Measurements from ENCODE around the gene SMYD1. TPM values are rescaled to one million over a fixed set of nuclear protein-coding genes. Genes with fewer than 3 reads are reported as not detected.

SMYD1 gene
- total and polyA plus RNA-seq, 2 donors (not counting 1 experiment from before 2014, with no cell fraction given) = not detected

GRCh38 chr2:88116669-88117432 lies 49.2 kb downstream of the SMYD1 start:
- Histone ChIP-seq H3K4me1 (ENCODE audit: control insufficient read depth in 2 of 2, insufficient read depth in 2 of 2, low read length in 2 of 2) (no peaks in the 10 kb centered on the region), H3K27me3 (replicated peaks in 1 of 4; ENCODE audit: control extremely low read depth in 1 of 4, control insufficient read depth in 3 of 4, insufficient read depth in 4 of 4, low read length in 3 of 4) (peaks cover 0 to 5% (median 0%) of the 10 kb centered on the region in 4 experiments), H3K9ac (ENCODE audit: low read length) (no peak overlapping the region), H3K79me2 (ENCODE audit: control insufficient read depth, insufficient read depth, low read length) (no peaks in the 10 kb centered on the region), H3K4me3 (ENCODE audit: control extremely low read depth in 1 of 5, extremely low read depth in 1 of 5, insufficient read depth in 1 of 5, low read depth in 2 of 5, low read length in 4 of 5) (no peak overlapping the region), H3K9me3 (ENCODE audit: control extremely low read depth in 1 of 3, control insufficient read depth in 2 of 3, insufficient read depth in 1 of 3, low read length in 2 of 3) (no peaks in the 10 kb centered on the region), H4K20me1 (ENCODE audit: control insufficient read depth, insufficient read depth, low read length, poor library complexity, severe bottlenecking) (no peaks in the 10 kb centered on the region), H3K36me3 (replicated peaks in 1 of 2; ENCODE audit: control extremely low read depth in 1 of 2, control insufficient read depth in 1 of 2, extremely low read depth in 1 of 2, insufficient read depth in 2 of 2, low read length in 1 of 2) (no peaks in the 10 kb centered on the region), H2AFZ (ENCODE audit: insufficient read depth, low read depth, low read length, poor library complexity, severe bottlenecking) (no peak overlapping the region), H3K27ac (ENCODE audit: low read length in 2 of 2) (no peak overlapping the region), H3K4me2 (replicated peaks; ENCODE audit: low read depth, low read length, poor library complexity, severe bottlenecking) (no peak overlapping the region)
- H3K4me1 Mint-ChIP-seq = no peaks in the 10 kb centered on the region
- ChIA-PET CTCF (no interaction called here), POLR2A (no interaction called here)
- DNase-seq (no peak), ATAC-seq (ENCODE audit: low read depth) (no peak)
- H3K27me3 Mint-ChIP-seq = peaks cover 24% of the 10 kb centered on the region
- WGBS (ENCODE audit: insufficient coverage) = 90% methylated on average over 14 of the region's 18 CpGs
- H3K9me3 Mint-ChIP-seq (ENCODE audit: insufficient read depth) = no peaks in the 10 kb centered on the region
- TF ChIP-seq CTCF (IDR thresholded peaks at IDR 0.05) = no peak
- TF ChIP-seq EZH2 (IDR thresholded peaks at IDR 0.05; ENCODE audit: borderline replicate concordance, insufficient read depth, low read depth, low read length, poor library complexity, severe bottlenecking) = no peak
- intact Hi-C loops (cut with micrococcal nuclease) = no loop called here
- no peak overlapping the region for H3K4me3 Mint-ChIP-seq
- no peak overlapping the region for H3K27ac Mint-ChIP-seq

- H3K79me2 ChIP-seq (ENCODE audit: control insufficient read depth, insufficient read depth, low read length) = no peaks in the 10 kb centered on the region
- intact Hi-C loops (cut with micrococcal nuclease) = no loop called here
- Mint-ChIP-seq H3K9me3 (ENCODE audit: insufficient read depth) (no peaks in the 10 kb centered on the region), H3K4me1 (no peaks in the 10 kb centered on the region), H3K27me3 (peaks cover 32% of the 10 kb centered on the region), H3K4me3 (no peak overlapping the region), H3K27ac (no peak overlapping the region)
- no peaks in the 10 kb centered on the region for H4K20me1 ChIP-seq (ENCODE audit: control insufficient read depth, insufficient read depth, low read length, poor library complexity, severe bottlenecking)
- WGBS (ENCODE audit: insufficient coverage) = 87% methylated on average over 3 of the region's 4 CpGs
- H3K27me3 ChIP-seq (replicated peaks in 1 of 4; ENCODE audit: control extremely low read depth in 1 of 4, control insufficient read depth in 3 of 4, insufficient read depth in 4 of 4, low read length in 3 of 4) = peaks cover 0 to 8% (median 0%) of the 10 kb centered on the region in 4 experiments
- ChIA-PET POLR2A (no interaction called here), CTCF (no interaction called here)
- no peak for ATAC-seq (ENCODE audit: low read depth)
- H3K9me3 ChIP-seq (ENCODE audit: control extremely low read depth in 1 of 3, control insufficient read depth in 2 of 3, insufficient read depth in 1 of 3, low read length in 2 of 3) = no peaks in the 10 kb centered on the region
- TF ChIP-seq CTCF (IDR thresholded peaks at IDR 0.05) (no peak), EZH2 (IDR thresholded peaks at IDR 0.05; ENCODE audit: borderline replicate concordance, insufficient read depth, low read depth, low read length, poor library complexity, severe bottlenecking) (no peak)
- H2AFZ ChIP-seq (ENCODE audit: insufficient read depth, low read depth, low read length, poor library complexity, severe bottlenecking) = no peak overlapping the region
- DNase-seq = no peak
- no peak overlapping the region for H3K4me2 ChIP-seq (replicated peaks; ENCODE audit: low read depth, low read length, poor library complexity, severe bottlenecking)
- no peak overlapping the region for H3K9ac ChIP-seq (ENCODE audit: low read length)
- H3K36me3 ChIP-seq (replicated peaks in 1 of 2; ENCODE audit: control extremely low read depth in 1 of 2, control insufficient read depth in 1 of 2, extremely low read depth in 1 of 2, insufficient read depth in 2 of 2, low read length in 1 of 2) = no peaks in the 10 kb centered on the region
- no peak overlapping the region for H3K4me3 ChIP-seq (ENCODE audit: control extremely low read depth in 1 of 5, extremely low read depth in 1 of 5, insufficient read depth in 1 of 5, low read depth in 2 of 5, low read length in 4 of 5)
- H3K27ac ChIP-seq (ENCODE audit: low read length in 2 of 2) = no peak overlapping the region
- no peaks in the 10 kb centered on the region for H3K4me1 ChIP-seq (ENCODE audit: control insufficient read depth in 2 of 2, insufficient read depth in 2 of 2, low read length in 2 of 2)
Observed at GRCh38 chr2:88117973-88118372, 50.3 kb downstream of the SMYD1 start.

Measured in B cell (primary cell).